ENCODE data around the gene PHF8. TPM values are rescaled to one million over a fixed set of nuclear protein-coding genes. Genes with fewer than 3 reads are reported as not detected.

The PHF8 gene
- polyA plus RNA-seq, 3 donors = 10.5 to 20.3 (median 11.9) TPM

DNA sequence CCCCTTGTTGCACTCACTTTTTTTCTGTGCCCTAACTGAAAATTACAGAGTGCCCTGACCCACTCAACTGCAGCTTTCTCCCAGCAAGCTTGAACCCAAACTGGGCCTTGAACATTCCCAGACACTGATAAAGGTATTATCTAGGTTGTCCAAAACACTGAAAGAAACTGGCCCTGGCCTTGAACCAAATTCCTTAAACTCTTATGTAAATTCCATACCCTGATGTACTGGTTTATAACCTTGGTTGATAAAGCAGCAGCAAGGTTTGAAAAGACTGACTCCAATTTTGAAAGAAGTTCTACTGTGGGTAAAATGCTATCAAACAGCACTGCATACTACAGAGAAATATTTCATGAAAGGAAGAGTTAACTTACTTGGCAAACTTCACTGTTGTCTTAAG is 125.6 kb downstream of the PHF8 start:
- no peaks in the 10 kb centered on the region for H3K4me1 ChIP-seq (ENCODE audit: control insufficient read depth in 1 of 2, insufficient read depth in 2 of 2, low read length in 2 of 2)
- H3K27me3 Mint-ChIP-seq (ENCODE audit: low read depth in 3 of 3) = peaks cover 0 to 4% (median 1%) of the 10 kb centered on the region in 3 donors

DNA sequence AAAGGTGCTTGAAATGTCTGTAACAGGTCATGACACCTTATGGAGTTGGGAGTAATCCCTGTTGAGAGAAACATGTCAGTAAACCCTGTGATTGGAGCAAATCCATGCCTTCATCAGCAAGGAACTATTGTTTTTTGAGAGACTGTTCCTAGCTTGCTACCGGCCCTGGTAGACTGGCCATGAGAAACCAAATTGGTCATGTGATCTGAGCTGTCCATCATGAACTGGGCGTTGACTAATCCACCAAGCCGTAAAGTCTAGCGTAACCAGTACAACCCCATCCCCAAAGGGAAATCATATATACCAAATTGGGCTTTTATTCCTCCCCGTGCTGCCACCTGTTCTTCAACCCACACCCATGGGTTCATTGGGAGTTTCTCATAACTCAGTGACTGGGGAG is 143.7 kb downstream of the PHF8 start:
- intact Hi-C loops (cut with micrococcal nuclease) = no loop called here
- H2AFZ ChIP-seq (ENCODE audit: insufficient read depth, low read depth, low read length, poor library complexity, severe bottlenecking) = no peak overlapping the region
- H3K9me3 Mint-ChIP-seq = peaks cover 0 to 9% (median 3%) of the 10 kb centered on the region in 7 donors
- H3K9ac ChIP-seq (ENCODE audit: insufficient read depth, low read length, poor library complexity, severe bottlenecking) = no peak overlapping the region
- H3K27ac ChIP-seq (ENCODE audit: low read depth in 1 of 2, low read length in 2 of 2) = no peak overlapping the region
- H3K79me2 ChIP-seq (ENCODE audit: insufficient read depth, low read length) = no peaks in the 10 kb centered on the region
- H3K4me1 ChIP-seq (ENCODE audit: control insufficient read depth in 1 of 2, insufficient read depth in 2 of 2, low read length in 2 of 2) = no peaks in the 10 kb centered on the region
- H3K9me3 ChIP-seq (replicated peaks in 1 of 2; ENCODE audit: control insufficient read depth in 1 of 2, insufficient read depth in 1 of 2, low read length in 2 of 2) = no peaks in the 10 kb centered on the region
- peak overlapping the region in 1 of 7 donors; percentile 4 for H3K27ac Mint-ChIP-seq
- no peaks in the 10 kb centered on the region for H3K36me3 Mint-ChIP-seq
- H3K4me1 Mint-ChIP-seq = no peaks in the 10 kb centered on the region
- no peaks in the 10 kb centered on the region for H3K36me3 ChIP-seq (replicated peaks in 1 of 2; ENCODE audit: control insufficient read depth in 1 of 2, insufficient read depth in 2 of 2, low read length in 2 of 2)
- no peak for DNase-seq
- H3K27me3 Mint-ChIP-seq (ENCODE audit: low read depth in 3 of 3) = peaks cover 0 to 7% (median 6%) of the 10 kb centered on the region in 3 donors
- no peaks in the 10 kb centered on the region for H4K20me1 ChIP-seq (ENCODE audit: insufficient read depth, low read length)
- no peaks in the 10 kb centered on the region for H3K27me3 ChIP-seq (ENCODE audit: control insufficient read depth in 2 of 2, insufficient read depth in 2 of 2, low read length in 2 of 2)
- H3K4me2 ChIP-seq (replicated peaks; ENCODE audit: extremely low read depth, low read length, poor library complexity, severe bottlenecking) = no peak overlapping the region
- H3K4me3 ChIP-seq (replicated peaks in 1 of 3; ENCODE audit: low read depth in 2 of 3, low read length in 3 of 3) = no peak overlapping the region
- TF ChIP-seq, protein P1, sequence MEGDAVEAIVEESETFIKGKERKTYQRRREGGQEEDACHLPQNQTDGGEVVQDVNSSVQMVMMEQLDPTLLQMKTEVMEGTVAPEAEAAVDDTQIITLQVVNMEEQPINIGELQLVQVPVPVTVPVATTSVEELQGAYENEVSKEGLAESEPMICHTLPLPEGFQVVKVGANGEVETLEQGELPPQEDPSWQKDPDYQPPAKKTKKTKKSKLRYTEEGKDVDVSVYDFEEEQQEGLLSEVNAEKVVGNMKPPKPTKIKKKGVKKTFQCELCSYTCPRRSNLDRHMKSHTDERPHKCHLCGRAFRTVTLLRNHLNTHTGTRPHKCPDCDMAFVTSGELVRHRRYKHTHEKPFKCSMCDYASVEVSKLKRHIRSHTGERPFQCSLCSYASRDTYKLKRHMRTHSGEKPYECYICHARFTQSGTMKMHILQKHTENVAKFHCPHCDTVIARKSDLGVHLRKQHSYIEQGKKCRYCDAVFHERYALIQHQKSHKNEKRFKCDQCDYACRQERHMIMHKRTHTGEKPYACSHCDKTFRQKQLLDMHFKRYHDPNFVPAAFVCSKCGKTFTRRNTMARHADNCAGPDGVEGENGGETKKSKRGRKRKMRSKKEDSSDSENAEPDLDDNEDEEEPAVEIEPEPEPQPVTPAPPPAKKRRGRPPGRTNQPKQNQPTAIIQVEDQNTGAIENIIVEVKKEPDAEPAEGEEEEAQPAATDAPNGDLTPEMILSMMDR (IDR thresholded peaks at IDR 0.05) = no peak
- no peak overlapping the region for H3K4me3 Mint-ChIP-seq
- no CpG with 5 or more reads among the region's 5 CpGs for WGBS (ENCODE audit: insufficient coverage)

More for the DNA sequence above, 125.6 kb downstream of the PHF8 start:
- H3K27me3 ChIP-seq (ENCODE audit: control insufficient read depth in 2 of 2, insufficient read depth in 2 of 2, low read length in 2 of 2) = no peaks in the 10 kb centered on the region
- no peak overlapping the region for H3K9ac ChIP-seq (ENCODE audit: insufficient read depth, low read length, poor library complexity, severe bottlenecking)
- no peak overlapping the region for H2AFZ ChIP-seq (ENCODE audit: insufficient read depth, low read depth, low read length, poor library complexity, severe bottlenecking)
- intact Hi-C loops (cut with micrococcal nuclease) = no loop called here
- H3K4me2 ChIP-seq (replicated peaks; ENCODE audit: extremely low read depth, low read length, poor library complexity, severe bottlenecking) = no peak overlapping the region
- Mint-ChIP-seq H3K4me3 (no peak overlapping the region), H3K9me3 (no peaks in the 10 kb centered on the region), H3K36me3 (no peaks in the 10 kb centered on the region), H3K4me1 (no peaks in the 10 kb centered on the region), H3K27ac (no peak overlapping the region)
- H3K36me3 ChIP-seq (replicated peaks in 1 of 2; ENCODE audit: control insufficient read depth in 1 of 2, insufficient read depth in 2 of 2, low read length in 2 of 2) = no peaks in the 10 kb centered on the region
- TF ChIP-seq, protein P1 (IDR thresholded peaks at IDR 0.05) = no peak
- no peak overlapping the region for H3K27ac ChIP-seq (ENCODE audit: low read depth in 1 of 2, low read length in 2 of 2)
- no peaks in the 10 kb centered on the region for H3K9me3 ChIP-seq (replicated peaks in 1 of 2; ENCODE audit: control insufficient read depth in 1 of 2, insufficient read depth in 1 of 2, low read length in 2 of 2)
- H3K4me3 ChIP-seq (replicated peaks in 1 of 3; ENCODE audit: low read depth in 2 of 3, low read length in 3 of 3) = no peak overlapping the region
- H3K79me2 ChIP-seq (ENCODE audit: insufficient read depth, low read length) = no peaks in the 10 kb centered on the region
- DNase-seq = no peak
- no peaks in the 10 kb centered on the region for H4K20me1 ChIP-seq (ENCODE audit: insufficient read depth, low read length)

Measured in CD14-positive monocyte (primary cell).